Thyroid gland (tissue), 4 donors: ENCODE measurements around the gene EML2. TPM values are rescaled to one million over a fixed set of nuclear protein-coding genes. Genes with fewer than 3 reads are reported as not detected.

Experiments used
- DNase-seq, 2 donors: peaks; one replicate each; pipeline ENCODE4 v3.0.0-alpha.2; 2019
- H3K27ac ChIP-seq, 3 donors: fragments of 200-600 bp; sonication (generic); 1 replicate in 2 of 3; 2 replicates in 1 of 3; pipeline ENCODE4 v1.5.1; 2016 to 2019; ENCODE audit warnings: mild to moderate bottlenecking in 1 of 3, moderate library complexity in 1 of 3
- H3K27me3 ChIP-seq: fragments of 200-600 bp; sonication (generic); one replicate; pipeline ENCODE4 v1.5.1; 2019
- H3K36me3 ChIP-seq, 2 donors: fragments of 200-600 bp; sonication (generic); one replicate each; pipeline ENCODE4 v1.5.1; 2016 to 2019
- H3K4me1 ChIP-seq, 2 donors: fragments of 200-600 bp; sonication (generic); one replicate each; pipeline ENCODE4 v1.5.1; 2017 to 2019
- H3K4me3 ChIP-seq, 3 donors: fragments of 200-600 bp; sonication (generic); replicated peaks in 1 of 3; 1 replicate in 2 of 3; 2 replicates in 1 of 3; pipeline ENCODE4 v1.5.1; 2016; ENCODE audit warnings: mild to moderate bottlenecking in 1 of 3
- H3K9me3 ChIP-seq: fragments of 200-600 bp; sonication (generic); one replicate; pipeline ENCODE4 v1.5.1; 2017
- CTCF ChIP-seq, 6 experiments: fragments of 200-600 bp in 3 of 6; fragments of 450-650 bp in 3 of 6; sonication (generic) in 3 of 6; IDR thresholded peaks; one replicate each; pipeline ENCODE4 v1.5.1; 2016 to 2019; ENCODE audit warnings: antibody characterized with exemption in 6 of 6, mild to moderate bottlenecking in 2 of 6, inconsistent platforms in 1 of 6, moderate library complexity in 1 of 6
- POLR2A ChIP-seq, 2 donors: fragments of 450-650 bp; IDR thresholded peaks; one replicate each; pipeline ENCODE4 v1.6.1; 2017; ENCODE audit warnings: antibody characterized with exemption in 2 of 2, mild to moderate bottlenecking in 2 of 2, moderate library complexity in 1 of 2
- WGBS, 2 donors: methylation state at CpG; one replicate each; pipeline ENCODE4 v1.1.5; 2017; 5-methylcytosine and 5-hydroxymethylcytosine counted together
- intact Hi-C: fragments of 100-400 bp; cut with DNase I; formaldehyde crosslinking; loops from one replicate; pipeline ENCODE4 v1.15.1; 2023
- microRNA counts, 2 donors: library from miRNA; unstranded; fragments of <30 nt; microRNA quantifications; one replicate each; lab custom pipeline; 2016 to 2017
- microRNA-seq: library from miRNA; unstranded; fragments of <30 nt; microRNA quantifications from one replicate; pipeline ENCODE4, GENCODE V29; 2016
- small RNA-seq: library from RNA; depleted of rRNA; stranded (forward); fragments of <200 nt; gene quantifications from one replicate; pipeline ENCODE3, GENCODE V24; 2016
- total RNA-seq, 4 donors: library from RNA; depleted of rRNA; stranded (reverse); fragments of >200 nt; gene quantifications; one replicate each; pipeline ENCODE4 v1.2.3, GENCODE V29; 2016

Gene EML2
- total RNA-seq, 4 donors from 2014 or later: 33.1 to 148 (median 36.8) TPM

DNA sequence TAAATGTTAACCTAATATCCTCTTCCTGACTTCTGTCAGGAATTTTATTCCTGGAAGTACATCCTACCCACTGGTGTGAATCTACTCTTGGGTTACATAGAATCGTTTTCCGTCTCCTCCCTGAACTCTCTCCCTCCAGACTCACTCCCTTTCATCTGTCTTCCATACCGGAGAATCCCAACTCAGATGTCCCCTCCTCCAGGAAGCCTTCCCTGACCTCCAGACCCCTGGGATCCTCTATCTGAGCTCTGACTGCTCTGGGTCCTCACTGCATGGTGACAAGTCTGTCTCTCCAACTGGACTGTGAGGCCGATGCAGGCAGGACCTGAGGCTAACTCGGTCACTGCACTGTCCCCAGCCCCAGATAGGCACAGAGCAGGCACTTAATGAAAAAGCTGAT lies 79.2 kb downstream of the EML2 start:
- Histone ChIP-seq H3K36me3 (no peaks in the 10 kb centered on the region), H3K4me1 (no peaks in the 10 kb centered on the region), H3K27ac (no peak overlapping the region), H3K9me3 (no peaks in the 10 kb centered on the region), H3K4me3 (no peak overlapping the region), H3K27me3 (no peaks in the 10 kb centered on the region)
- intact Hi-C loops: no loop called here
- no peak for TF ChIP-seq POLR2A (IDR thresholded peaks at IDR 0.05)
- TF ChIP-seq CTCF (IDR thresholded peaks at IDR 0.05): no peak
- WGBS, 2 donors: 85 to 90% methylated on average over 5 of the region's 5 CpGs
- no peak for DNase-seq

MicroRNA genes within 50 kb of the gene (microRNA counts, 767-probe panel; counts per million panel counts)
- microRNA hsa-miR-330-3p (lab: Ali Mortazavi, UCI) (0 to 650 counts per million in 2 donors), microRNA hsa-miR-330-5p (lab: Ali Mortazavi, UCI) (0 counts per million in 2 donors), microRNA hsa-miR-642a-5p (lab: Ali Mortazavi, UCI) (0 to 1,561 counts per million in 2 donors), microRNA hsa-miR-642b-3p (lab: Ali Mortazavi, UCI) (0 counts per million in 2 donors)

Small RNAs within 50 kb of the gene (microRNA-seq; reads per million reads assigned to microRNA genes)
- gene MIR330 (81.2 reads per million, percentile 54 among the genes with 10 or more reads in this experiment), gene MIR642A (not detected), gene MIR642B (not detected)

Small RNAs within 50 kb of the gene (small RNA-seq; reads per million reads assigned to genes)
- gene MIR642A: not detected
- 0.56 reads per million for gene RN7SL836P

Other genes starting within 250 kb of the EML2 start
- 10 to 100 TPM; 11.9 to 64.2 (median 35.8) TPM for gene PPP1R13L, start 234.3 kb downstream of the EML2 start, total RNA-seq
- 1 to 10 TPM; 1.3 to 9.1 (median 4.2) TPM for gene POLR1G, start 232.8 kb downstream of the EML2 start, total RNA-seq
- gene ERCC1, start 215.5 kb downstream of the EML2 start, total RNA-seq: 100 to 1,000 TPM in 2 of 4 donors, 10 to 100 TPM in 2; 89.1 to 157 (median 113) TPM
- gene FOSB, start 171.4 kb downstream of the EML2 start, total RNA-seq: 1 to 10 TPM; 1.6 to 3.3 (median 2.4) TPM
- gene RTN2, start 142.3 kb downstream of the EML2 start, total RNA-seq: 1 to 10 TPM; 1.8 to 7.3 (median 4.6) TPM
- 1 to 10 TPM in 1 of 4 donors, under 1 TPM in 1, not detected in 2; 0.73 to 1.1 TPM for gene PPM1N, start 141.0 kb downstream of the EML2 start, total RNA-seq
- 10 to 100 TPM; 34.3 to 50.8 (median 45.1) TPM for gene VASP, start 131.9 kb downstream of the EML2 start, total RNA-seq
- 10 to 100 TPM in 3 of 4 donors, 1 to 10 TPM in 1; 5.4 to 30.8 (median 17.0) TPM for gene OPA3, start 54.6 kb downstream of the EML2 start, total RNA-seq
- 1 to 10 TPM; 3.6 to 9.4 (median 5.6) TPM for gene GPR4, start 37.2 kb downstream of the EML2 start, total RNA-seq
- 1 to 10 TPM in 3 of 4 donors, under 1 TPM in 1; 0.45 to 1.5 (median 1.2) TPM for gene GIPR, start 28.8 kb upstream of the EML2 start, total RNA-seq
- gene SNRPD2, start 52.6 kb upstream of the EML2 start, total RNA-seq: 100 to 1,000 TPM; 133 to 279 (median 192) TPM
- 10 to 100 TPM in 2 of 4 donors, 1 to 10 TPM in 2; 5.4 to 16.3 (median 12.5) TPM for gene QPCTL, start 53.3 kb upstream of the EML2 start, total RNA-seq
- gene FBXO46, start 91.5 kb upstream of the EML2 start, total RNA-seq: 10 to 100 TPM; 13.7 to 22.3 (median 17.4) TPM
- gene MEIOSIN, start 94.0 kb upstream of the EML2 start, total RNA-seq: not detected
- gene SIX5, start 129.9 kb upstream of the EML2 start, total RNA-seq: 10 to 100 TPM; 18.3 to 33.0 (median 23.3) TPM
- gene DMPK, start 143.1 kb upstream of the EML2 start, total RNA-seq: 10 to 100 TPM; 18.9 to 32.6 (median 26.3) TPM
- gene DMWD, start 153.4 kb upstream of the EML2 start, total RNA-seq: 10 to 100 TPM; 38.2 to 69.7 (median 48.3) TPM
- gene RSPH6A, start 175.9 kb upstream of the EML2 start, total RNA-seq: 1 to 10 TPM in 3 of 4 donors, under 1 TPM in 1; 0.50 to 8.9 (median 3.9) TPM
- 10 to 100 TPM; 32.4 to 56.8 (median 38.7) TPM for gene SYMPK, start 223.8 kb upstream of the EML2 start, total RNA-seq
- gene FOXA3, start 224.9 kb upstream of the EML2 start, total RNA-seq: not detected
- 10 to 100 TPM; 25.9 to 47.0 (median 36.1) TPM for gene IRF2BP1, start 246.7 kb upstream of the EML2 start, total RNA-seq